Measurements from ENCODE around the gene CDKAL1. TPM values are rescaled to one million over a fixed set of nuclear protein-coding genes. Genes with fewer than 3 reads are reported as not detected.

The CDKAL1 gene
- total and polyA plus RNA-seq, 10 of the 15 experiments (the other 5 are each of a cell fraction or from before 2014, with no cell fraction given), result 10.7 to 26.9 (median 17.3) TPM

DNA sequence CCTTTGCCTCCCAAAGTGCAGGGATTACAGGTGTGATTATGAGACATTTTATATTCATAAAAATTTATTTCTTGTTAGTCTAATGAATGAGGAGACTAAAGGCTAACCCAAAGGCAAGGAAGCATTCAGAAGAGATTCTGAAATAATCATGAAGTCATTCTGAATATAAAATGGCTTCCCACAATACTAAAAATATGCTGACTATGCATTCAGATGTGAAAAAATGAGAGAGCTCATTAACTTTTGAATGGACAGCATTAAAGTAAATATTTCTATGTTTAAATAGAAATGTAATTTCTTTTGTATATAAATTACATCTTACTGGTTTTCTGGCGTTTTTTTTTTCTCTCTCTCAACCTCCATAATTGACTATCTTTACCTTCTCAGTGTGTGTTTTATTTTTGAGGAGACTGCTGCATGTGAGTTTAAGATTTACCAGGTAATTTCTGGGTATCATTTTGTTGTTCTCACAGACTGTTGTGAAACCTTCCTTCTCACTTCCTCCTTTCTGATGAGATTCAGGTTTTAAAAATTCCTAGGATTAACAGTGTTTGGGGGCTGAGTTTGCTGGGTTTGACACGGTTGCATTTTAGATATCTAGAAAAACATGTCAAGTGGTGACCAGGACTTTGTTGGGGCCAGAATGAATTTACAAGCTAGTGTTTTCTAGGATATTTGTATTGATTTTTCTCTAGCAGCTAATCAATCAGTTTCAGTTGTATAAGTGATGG lies 316.6 kb downstream of the CDKAL1 start (continued):
- TF ChIP-seq, protein P1, sequence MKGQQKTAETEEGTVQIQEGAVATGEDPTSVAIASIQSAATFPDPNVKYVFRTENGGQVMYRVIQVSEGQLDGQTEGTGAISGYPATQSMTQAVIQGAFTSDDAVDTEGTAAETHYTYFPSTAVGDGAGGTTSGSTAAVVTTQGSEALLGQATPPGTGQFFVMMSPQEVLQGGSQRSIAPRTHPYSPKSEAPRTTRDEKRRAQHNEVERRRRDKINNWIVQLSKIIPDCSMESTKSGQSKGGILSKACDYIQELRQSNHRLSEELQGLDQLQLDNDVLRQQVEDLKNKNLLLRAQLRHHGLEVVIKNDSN (IDR thresholded peaks at IDR 0.05; ENCODE audit: borderline replicate concordance, extremely low read length, insufficient read depth, low read depth, low read length), result no peak
- TF ChIP-seq SPI1 (IDR thresholded peaks at IDR 0.05; ENCODE audit: borderline replicate concordance, insufficient read depth, low read depth, low read length) (peak; percentile 81), NRF1 (conservative IDR thresholded peaks at IDR 0.05; ENCODE audit: low read depth, low read length) (no peak), EGR1 (IDR thresholded peaks at IDR 0.05; ENCODE audit: borderline replicate concordance in 1 of 2, low read depth in 2 of 2, low read length in 2 of 2) (no peak)

- intact Hi-C loops (cut with micrococcal nuclease; ENCODE audit: unreplicated experiment) (no loop called here), in situ Hi-C loops (cut with MboI) (no loop called here)
- CTCF ChIA-PET, result interaction anchor here (1.0 to 1.3 kb wide), 2 partner anchors 15 to 288 kb away, joined by 3 to 7 read pairs; no protein-coding TSS in a partner anchor
- H3K4me3 ChIP-seq, result no peak overlapping the region
- H3K27ac ChIP-seq (ENCODE audit: control insufficient read depth, insufficient read depth), result no peak overlapping the region
- no peak overlapping the region for H3K4me2 ChIP-seq (ENCODE audit: control insufficient read depth, insufficient read depth)
- H3K79me2 ChIP-seq (ENCODE audit: control insufficient read depth, insufficient read depth, low read length), result no peaks in the 10 kb centered on the region
- H4K20me1 ChIP-seq (ENCODE audit: control insufficient read depth, insufficient read depth), result no peaks in the 10 kb centered on the region
- DNase-seq (ENCODE audit: low read depth, low spot score), result no peak
- H3K36me3 ChIP-seq (ENCODE audit: control insufficient read depth in 2 of 2, insufficient read depth in 2 of 2, low read length in 1 of 2), result no peaks in the 10 kb centered on the region
- RAD21 ChIA-PET (ENCODE audit: unreplicated experiment), result interaction anchor here (1.1 to 1.4 kb wide), 2 partner anchors 17 to 287 kb away, joined by 3 to 4 read pairs; no protein-coding TSS in a partner anchor
- no peaks in the 10 kb centered on the region for H3K4me1 ChIP-seq (ENCODE audit: control insufficient read depth, insufficient read depth, low read length)
- H2AFZ ChIP-seq (ENCODE audit: control insufficient read depth, low read depth, low read length), result no peak overlapping the region
- H3K27me3 ChIP-seq (replicated peaks in 1 of 2; ENCODE audit: control insufficient read depth in 2 of 2, insufficient read depth in 2 of 2, low read length in 1 of 2), result no peaks in the 10 kb centered on the region
- BruUV-seq (replicated peaks), result no TSS peak
- TF ChIP-seq PAX8 (IDR thresholded peaks at IDR 0.05) (no peak), EP300 (IDR thresholded peaks at IDR 0.05; ENCODE audit: borderline replicate concordance in 1 of 2, control insufficient read depth in 1 of 2, low read depth in 2 of 2, low read length in 2 of 2) (no peak)
- POLR2A ChIA-PET, result interaction anchor here (0.6 kb wide), 1 partner anchor 142 kb away, joined by 3 read pairs; no protein-coding TSS in a partner anchor
- 52% methylated on average over 1 of the region's 1 CpG for WGBS (ENCODE audit: insufficient coverage, insufficient replicate concordance, low lambda C conversion rate, missing lambda C conversion rate)
- no peaks in the 10 kb centered on the region for H3K9me3 ChIP-seq (replicated peaks; ENCODE audit: control insufficient read depth, insufficient read depth, low read length)
- no peak overlapping the region for H3K9ac ChIP-seq (ENCODE audit: control insufficient read depth, insufficient read depth, low read length)
- SMC1A ChIA-PET (ENCODE audit: uncharacterized antibody, unreplicated experiment), result interaction anchor here (0.5 to 1.9 kb wide), 10 partner anchors 10 to 315 kb away, joined by 3 to 13 read pairs (median 4); no protein-coding TSS in a partner anchor
- no peak for FAIRE-seq
- no peak for ATAC-seq
Measured at GRCh38 chr6:20851795-20852194, 317.5 kb downstream of the CDKAL1 start.
